Gastrocnemius medialis (tissue), 4 donors: ENCODE data around the gene EPHA4.
"Not testable (repeated sequence)": the region's sequence is repeated elsewhere in the genome, so short reads cannot be mapped to it uniquely, and the experiment has no call there.

Experiments used
- POLR2A ChIP-seq, 2 donors: fragments of 450-650 bp; IDR thresholded peaks; one replicate each; pipeline ENCODE4 v1.6.1; 2017; ENCODE audit warnings: antibody characterized with exemption in 2 of 2, mild to moderate bottlenecking in 2 of 2, moderate library complexity in 2 of 2
- TF ChIP-seq, protein P1 (sequence below), 5 experiments: fragments of 450-650 bp in 3 of 5; fragments of 200-600 bp in 2 of 5; sonication (generic) in 2 of 5; IDR thresholded peaks in 4 of 5; conservative IDR thresholded peaks in 1 of 5; 1 replicate in 4 of 5; 2 replicates in 1 of 5; pipeline ENCODE4 v1.5.1; 2016 to 2019; ENCODE audit warnings: antibody characterized with exemption in 5 of 5, mild to moderate bottlenecking in 3 of 5, moderate library complexity in 3 of 5

DNA sequence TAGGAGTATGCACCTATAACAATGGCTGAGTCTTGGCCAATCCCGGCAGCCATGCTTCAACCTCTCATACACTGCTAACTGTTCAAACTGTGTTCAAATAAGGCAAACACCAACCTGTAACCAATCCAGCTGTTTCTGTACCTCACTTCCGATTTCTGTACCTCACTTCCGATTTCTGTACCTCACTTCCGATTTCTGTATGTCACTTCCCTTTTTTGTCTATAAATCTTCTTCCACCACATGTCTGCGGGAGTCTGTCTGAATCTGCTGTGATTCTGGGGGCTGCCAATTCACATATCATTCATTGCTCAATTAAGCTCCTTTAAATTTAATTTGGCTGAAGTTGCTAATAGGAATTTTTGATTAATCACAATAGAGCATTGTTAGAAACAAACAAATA, 60.8 kb downstream of the EPHA4 start:
- TF ChIP-seq, protein P1, sequence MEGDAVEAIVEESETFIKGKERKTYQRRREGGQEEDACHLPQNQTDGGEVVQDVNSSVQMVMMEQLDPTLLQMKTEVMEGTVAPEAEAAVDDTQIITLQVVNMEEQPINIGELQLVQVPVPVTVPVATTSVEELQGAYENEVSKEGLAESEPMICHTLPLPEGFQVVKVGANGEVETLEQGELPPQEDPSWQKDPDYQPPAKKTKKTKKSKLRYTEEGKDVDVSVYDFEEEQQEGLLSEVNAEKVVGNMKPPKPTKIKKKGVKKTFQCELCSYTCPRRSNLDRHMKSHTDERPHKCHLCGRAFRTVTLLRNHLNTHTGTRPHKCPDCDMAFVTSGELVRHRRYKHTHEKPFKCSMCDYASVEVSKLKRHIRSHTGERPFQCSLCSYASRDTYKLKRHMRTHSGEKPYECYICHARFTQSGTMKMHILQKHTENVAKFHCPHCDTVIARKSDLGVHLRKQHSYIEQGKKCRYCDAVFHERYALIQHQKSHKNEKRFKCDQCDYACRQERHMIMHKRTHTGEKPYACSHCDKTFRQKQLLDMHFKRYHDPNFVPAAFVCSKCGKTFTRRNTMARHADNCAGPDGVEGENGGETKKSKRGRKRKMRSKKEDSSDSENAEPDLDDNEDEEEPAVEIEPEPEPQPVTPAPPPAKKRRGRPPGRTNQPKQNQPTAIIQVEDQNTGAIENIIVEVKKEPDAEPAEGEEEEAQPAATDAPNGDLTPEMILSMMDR (IDR thresholded peaks at IDR 0.05 in 4 of 5, conservative IDR thresholded peaks at IDR 0.05 in 1 of 5) = not testable (repeated sequence)
- TF ChIP-seq POLR2A (IDR thresholded peaks at IDR 0.05) = not testable (repeated sequence)
